Calu3 (cell line): ENCODE data around the gene SULF2. TPM values are rescaled to one million over a fixed set of nuclear protein-coding genes. Genes with fewer than 3 reads are reported as not detected.

Experiments
- BruUV-seq: library from RNA; stranded (reverse); fragments of 400-500 nt; replicated peaks from 2 replicates; lab custom pipeline; 2021; lab: Mats Ljungman, UMichigan
- CTCF ChIA-PET: fragments of 300-600 bp; sonication (Branson Sonifier 250); formaldehyde crosslinking; loops from one replicate; lab custom pipeline; 2022; ENCODE audit warnings: antibody characterized with exemption; lab: Charles Lee
- DNase-seq: peaks from one replicate; pipeline ENCODE4 v3.0.0; 2022
- H3K27ac Mint-ChIP-seq: one replicate; pipeline ENCODE4 v1.8.0; 2022; ENCODE audit warnings: mixed read lengths; ENCODE audit not compliant: unreplicated experiment
- H3K27me3 Mint-ChIP-seq: one replicate; pipeline ENCODE4 v1.8.0; 2022; ENCODE audit warnings: mixed read lengths; ENCODE audit not compliant: unreplicated experiment
- H3K36me3 Mint-ChIP-seq: one replicate; pipeline ENCODE4 v1.8.0; 2022; ENCODE audit warnings: mild to moderate bottlenecking, moderate library complexity, mixed read lengths; ENCODE audit not compliant: insufficient read depth, unreplicated experiment
- H3K4me1 Mint-ChIP-seq: one replicate; pipeline ENCODE4 v1.8.0; 2022; ENCODE audit warnings: mild to moderate bottlenecking, low read depth, mixed read lengths; ENCODE audit not compliant: unreplicated experiment
- H3K4me3 Mint-ChIP-seq: one replicate; pipeline ENCODE4 v1.8.0; 2022; ENCODE audit warnings: mild to moderate bottlenecking, low read depth, moderate library complexity, mixed read lengths; ENCODE audit not compliant: unreplicated experiment
- H3K9me3 Mint-ChIP-seq: one replicate; pipeline ENCODE4 v1.8.0; 2022; ENCODE audit warnings: low read depth, mixed read lengths; ENCODE audit not compliant: unreplicated experiment
- CTCF ChIP-seq: fragments of 200-600 bp; IDR thresholded peaks from one replicate; pipeline ENCODE4 v1.8.0; 2022; ENCODE audit warnings: antibody characterized with exemption; ENCODE audit not compliant: unreplicated experiment
- intact Hi-C: fragments of 100-400 bp; cut with micrococcal nuclease; formaldehyde crosslinking; loops from one replicate; pipeline ENCODE4 v1.10.0; 2022; ENCODE audit not compliant: unreplicated experiment
- total RNA-seq: library from RNA; stranded (reverse); gene quantifications from 2 replicates; pipeline ENCODE4 v1.2.3, GENCODE V29; 2022

Gene SULF2
- total RNA-seq, 1 experiment from 2014 or later = 112 TPM

GRCh38 chr20:47821481-47822100, 36.3 kb upstream of the SULF2 start:
- no peak overlapping the region for H3K27ac Mint-ChIP-seq
- no peak for TF ChIP-seq CTCF
- intact Hi-C loops = no loop called here
- peak; percentile 71 for DNase-seq
- CTCF ChIA-PET = no interaction called here
- BruUV-seq = no TSS peak
- H3K4me3 Mint-ChIP-seq = no peak overlapping the region
- no peaks in the 10 kb centered on the region for H3K9me3 Mint-ChIP-seq
- no peaks in the 10 kb centered on the region for H3K36me3 Mint-ChIP-seq
- H3K4me1 Mint-ChIP-seq = peaks cover 22% of the 10 kb centered on the region
- H3K27me3 Mint-ChIP-seq = no peaks in the 10 kb centered on the region

- Mint-ChIP-seq H3K27me3 (no peaks in the 10 kb centered on the region), H3K4me3 (no peak overlapping the region), H3K36me3 (no peaks in the 10 kb centered on the region), H3K27ac (no peak overlapping the region), H3K4me1 (peaks cover 22% of the 10 kb centered on the region), H3K9me3 (peaks cover under 1% of the 10 kb centered on the region)
- CTCF ChIA-PET = interaction anchor here (2.3 kb wide), 1 partner anchor 10 kb away, joined by 6 read pairs; no protein-coding TSS in a partner anchor
- no TSS peak for BruUV-seq
- intact Hi-C loops = no loop called here
- no peak for TF ChIP-seq CTCF
- DNase-seq = no peak
These were observed 33.8 kb upstream of the SULF2 start for GRCh38 chr20:47818996-47819609.

GRCh38 chr20:47818466-47818865, 33.2 kb upstream of the SULF2 start:
- H3K27ac Mint-ChIP-seq = no peak overlapping the region
- DNase-seq = no peak
- no peaks in the 10 kb centered on the region for H3K27me3 Mint-ChIP-seq
- no peak for TF ChIP-seq CTCF
- no peaks in the 10 kb centered on the region for H3K36me3 Mint-ChIP-seq
- CTCF ChIA-PET = interaction anchor here (2.3 kb wide), 1 partner anchor 9 kb away, joined by 6 read pairs; no protein-coding TSS in a partner anchor
- H3K4me1 Mint-ChIP-seq = peaks cover 22% of the 10 kb centered on the region
- intact Hi-C loops = no loop called here
- H3K9me3 Mint-ChIP-seq = peaks cover 5% of the 10 kb centered on the region
- BruUV-seq = no TSS peak
- H3K4me3 Mint-ChIP-seq = no peak overlapping the region

- H3K36me3 Mint-ChIP-seq = no peaks in the 10 kb centered on the region
- DNase-seq = no peak
- H3K4me1 Mint-ChIP-seq = peaks cover 22% of the 10 kb centered on the region
- BruUV-seq = no TSS peak
- CTCF ChIA-PET = no interaction called here
- H3K27me3 Mint-ChIP-seq = no peaks in the 10 kb centered on the region
- H3K9me3 Mint-ChIP-seq = peaks cover 5% of the 10 kb centered on the region
- H3K4me3 Mint-ChIP-seq = no peak overlapping the region
- TF ChIP-seq CTCF = no peak
- intact Hi-C loops = no loop called here
- no peak overlapping the region for H3K27ac Mint-ChIP-seq
These were observed 32.7 kb upstream of the SULF2 start for GRCh38 chr20:47818016-47818415.
